22Rv1 (cell line): ENCODE results near the gene SLC26A4.

Source experiments
- CTCF ChIP-seq: fragments of 450-650 bp; IDR thresholded peaks from 2 replicates; pipeline ENCODE4 v1.5.1; 2017; ENCODE audit warnings: mild to moderate bottlenecking
- ZFX ChIP-seq: fragments of 450-650 bp; IDR thresholded peaks from 2 replicates; pipeline ENCODE4 v1.6.1; 2017; ENCODE audit warnings: antibody characterized with exemption, borderline replicate concordance

GRCh38 chr7:107751113-107751512 is 90.5 kb downstream of the SLC26A4 start:
- TF ChIP-seq CTCF (no peak), ZFX (no peak)
